GM12873 (cell line): ENCODE results near the gene GSTO1.
A peak's percentile ranks its signal among the peaks of the same experiment; 100 is the strongest.

ENCODE experiments used
- CTCF ChIP-seq: IDR thresholded peaks from 2 replicates; pipeline ENCODE4 v1.5.1; 2012; ENCODE audit warnings: low read depth, mild to moderate bottlenecking, moderate library complexity, low read length, control low read depth; ENCODE audit not compliant: insufficient read depth; ENCODE audit errors: missing control alignments

GSTO1 gene

GRCh38 chr10:104284846-104285245 is 30.2 kb downstream of the GSTO1 start:
- no peak for TF ChIP-seq CTCF

- no peak for TF ChIP-seq CTCF
These were observed 32.2 kb downstream of the GSTO1 start for GRCh38 chr10:104286939-104287338.

GRCh38 chr10:104288355-104288754 is 33.7 kb downstream of the GSTO1 start:
- TF ChIP-seq CTCF, result no peak

DNA sequence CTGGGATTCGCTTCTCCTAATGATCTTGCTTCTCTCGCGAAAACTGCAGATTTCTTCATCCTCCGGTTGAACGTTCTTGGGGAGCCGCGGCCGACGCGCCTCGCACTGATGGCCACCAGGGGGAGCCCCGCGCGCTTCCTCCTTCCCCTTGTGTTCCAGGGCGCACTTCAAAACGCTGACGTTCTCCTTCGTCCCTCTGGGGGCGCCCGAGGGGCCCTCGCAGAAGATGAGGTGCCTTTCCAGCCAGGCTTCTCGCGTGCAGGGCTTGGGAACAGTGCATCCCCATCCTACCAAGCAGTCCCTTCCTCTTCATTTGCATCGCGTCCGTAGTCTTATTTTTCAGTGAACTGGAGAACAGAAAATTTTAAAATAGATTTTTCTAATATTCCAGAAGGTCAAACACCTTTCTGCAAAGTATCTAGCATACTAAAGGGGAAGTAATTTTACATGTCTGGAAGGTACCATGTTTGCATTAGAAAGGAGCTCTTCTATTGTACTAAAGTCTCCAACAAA is 36.8 kb downstream of the GSTO1 start:
- peak; percentile 99 for TF ChIP-seq CTCF

- no peak for TF ChIP-seq CTCF
These were observed 38.3 kb downstream of the GSTO1 start for GRCh38 chr10:104293011-104293410.

GRCh38 chr10:104293781-104294321 is 39.2 kb downstream of the GSTO1 start:
- TF ChIP-seq CTCF, result no peak

DNA sequence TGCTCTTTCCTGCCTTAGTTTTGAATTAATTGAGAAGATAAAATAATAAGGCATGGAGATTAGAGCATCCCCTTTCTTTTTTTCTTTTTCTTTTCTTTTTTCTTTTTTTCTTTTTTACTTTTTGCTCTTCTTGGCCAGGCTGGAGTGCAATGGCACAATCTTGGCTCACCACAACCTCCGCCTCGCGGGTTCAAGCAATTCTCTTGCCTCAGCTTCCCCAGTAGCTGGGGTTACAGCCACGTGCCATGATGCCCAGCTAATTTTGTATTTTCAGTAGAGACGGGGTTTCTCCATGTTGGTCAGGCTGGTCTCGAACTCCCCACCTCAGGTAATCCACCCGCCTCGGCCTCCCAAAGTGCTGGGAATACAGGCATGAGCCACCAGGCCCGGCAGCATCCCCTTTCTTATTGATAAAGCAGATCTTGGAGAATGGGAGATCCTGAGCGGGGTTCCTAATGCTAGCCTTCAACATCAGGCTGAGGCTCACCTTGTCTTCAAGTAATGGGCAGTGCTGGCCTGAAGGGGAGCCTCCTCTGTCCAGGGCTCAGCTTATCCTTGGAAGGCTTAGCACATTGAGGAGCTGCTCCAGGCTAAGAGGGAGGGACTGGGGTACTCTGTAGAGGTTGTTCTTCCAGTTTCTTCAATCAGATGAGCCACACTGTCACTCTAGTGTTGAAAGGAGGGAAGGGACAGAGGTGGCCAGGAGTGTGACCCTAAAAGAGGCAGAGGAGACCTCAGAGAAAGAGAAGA is 42.2 kb downstream of the GSTO1 start:
- no peak for TF ChIP-seq CTCF
